LNCaP clone FGC (cell line): ENCODE data around the gene C14orf132.

Experiments used
- DNase-seq: peaks from one replicate; pipeline ENCODE4 v3.0.0-alpha.2; 2011; ENCODE audit warnings: low read depth
- H3K4me3 ChIP-seq: 2 replicates; pipeline ENCODE4 v1.5.1; 2011; ENCODE audit warnings: mild to moderate bottlenecking, low read depth, low read length, control low read depth
- CTCF ChIP-seq: IDR thresholded peaks from 2 replicates; pipeline ENCODE4 v1.5.1; 2012; ENCODE audit warnings: mild to moderate bottlenecking; ENCODE audit not compliant: control insufficient read depth, insufficient read depth; ENCODE audit errors: extremely low read depth

C14orf132 gene

GRCh38 chr14:96126783-96127271, 87.7 kb downstream of the C14orf132 start:
- no peak for TF ChIP-seq CTCF
- H3K4me3 ChIP-seq, result no peak overlapping the region
- no peak for DNase-seq

GRCh38 chr14:96129128-96129736, 90.1 kb downstream of the C14orf132 start:
- DNase-seq, result no peak
- TF ChIP-seq CTCF, result no peak
- no peak overlapping the region for H3K4me3 ChIP-seq

- H3K4me3 ChIP-seq, result no peak overlapping the region
- no peak for TF ChIP-seq CTCF
- DNase-seq, result no peak
Measured at GRCh38 chr14:96130391-96130790, 91.2 kb downstream of the C14orf132 start.

- H3K4me3 ChIP-seq, result no peak overlapping the region
- TF ChIP-seq CTCF, result no peak
- DNase-seq, result no peak
Measured at GRCh38 chr14:96130854-96131253, 91.7 kb downstream of the C14orf132 start.

GRCh38 chr14:96131836-96132235, 92.7 kb downstream of the C14orf132 start:
- no peak for TF ChIP-seq CTCF
- H3K4me3 ChIP-seq, result no peak overlapping the region
- DNase-seq, result no peak

- no peak for DNase-seq
- H3K4me3 ChIP-seq, result no peak overlapping the region
- TF ChIP-seq CTCF, result no peak
Measured at GRCh38 chr14:96134508-96134907, 95.3 kb downstream of the C14orf132 start.

GRCh38 chr14:96135285-96135684, 96.1 kb downstream of the C14orf132 start:
- DNase-seq, result no peak
- TF ChIP-seq CTCF, result no peak
- H3K4me3 ChIP-seq, result no peak overlapping the region
